Esophagus muscularis mucosa (tissue), 4 donors: ENCODE results near the gene PEX14. TPM values are rescaled to one million over a fixed set of nuclear protein-coding genes. Genes with fewer than 3 reads are reported as not detected.

Experiments used
- DNase-seq: peaks from one replicate; pipeline ENCODE4 v3.0.0-alpha.2; 2017; ENCODE audit errors: extremely low spot score
- H3K27ac ChIP-seq, 4 donors: fragments of 200-600 bp; sonication (generic); replicated peaks in 1 of 4; 1 replicate in 3 of 4; 2 replicates in 1 of 4; pipeline ENCODE4 v1.5.1; 2016 to 2019; ENCODE audit warnings: mild to moderate bottlenecking in 1 of 4
- H3K27me3 ChIP-seq, 4 donors: fragments of 200-600 bp; sonication (generic); one replicate each; pipeline versions ENCODE4 v1.5.1 to v1.6.0; 2016 to 2019
- H3K36me3 ChIP-seq, 4 donors: fragments of 200-600 bp; sonication (generic); one replicate each; pipeline ENCODE4 v1.5.1; 2016 to 2019
- H3K4me1 ChIP-seq, 4 donors: fragments of 200-600 bp; sonication (generic); one replicate each; pipeline ENCODE4 v1.5.1; 2016 to 2019
- H3K4me3 ChIP-seq, 4 donors: fragments of 200-600 bp; sonication (generic); 1 replicate in 2 of 4; 2 replicates in 2 of 4; pipeline ENCODE4 v1.5.1; 2016 to 2019; ENCODE audit warnings: mild to moderate bottlenecking in 4 of 4, moderate library complexity in 1 of 4
- H3K9me3 ChIP-seq, 4 donors: fragments of 200-600 bp; sonication (generic); 1 replicate in 3 of 4; 2 replicates in 1 of 4; pipeline ENCODE4 v1.5.1; 2016 to 2019
- CTCF ChIP-seq, 3 experiments: fragments of 200-600 bp in 2 of 3; fragments of 450-650 bp in 1 of 3; sonication (generic) in 2 of 3; IDR thresholded peaks; one replicate each; pipeline ENCODE4 v1.5.1; 2017 to 2019; ENCODE audit warnings: antibody characterized with exemption in 3 of 3, mild to moderate bottlenecking in 2 of 3, moderate library complexity in 1 of 3
- EP300 ChIP-seq: sonication (generic); formaldehyde crosslinking; IDR thresholded peaks from one replicate; pipeline ENCODE4 v1.6.1; 2017; ENCODE audit warnings: antibody characterized with exemption
- POLR2A ChIP-seq: fragments of 450-650 bp; IDR thresholded peaks from one replicate; pipeline ENCODE4 v1.6.1; 2017; ENCODE audit warnings: antibody characterized with exemption, moderate library complexity, mild to moderate bottlenecking, low read depth
- POLR2AphosphoS5 ChIP-seq, 2 donors: sonication (generic); formaldehyde crosslinking; IDR thresholded peaks; one replicate each; pipeline ENCODE4 v1.6.1; 2017; ENCODE audit warnings: antibody characterized with exemption in 2 of 2
- WGBS: methylation state at CpG from one replicate; pipeline ENCODE4 v1.1.5; 2018; 5-methylcytosine and 5-hydroxymethylcytosine counted together
- intact Hi-C: fragments of 100-400 bp; cut with DNase I; formaldehyde crosslinking; loops from one replicate; pipeline ENCODE4 v1.15.1; 2023
- total RNA-seq, 4 donors: library from RNA; depleted of rRNA; stranded (reverse); fragments of >200 nt; gene quantifications; one replicate each; pipeline versions ENCODE4 v1.1.0 to v1.2.1, GENCODE V29; 2016

The PEX14 gene
- total RNA-seq, 4 donors from 2014 or later: 16.2 to 24.2 (median 20.1) TPM

GRCh38 chr1:10661453-10661852 lies 186.7 kb downstream of the PEX14 start:
- peaks cover 38 to 84% (median 74%) of the 10 kb centered on the region in 4 donors for H3K4me1 ChIP-seq
- no peaks in the 10 kb centered on the region for H3K9me3 ChIP-seq
- no peak overlapping the region for H3K4me3 ChIP-seq
- intact Hi-C loops: no loop called here
- H3K36me3 ChIP-seq: peaks cover 9 to 64% (median 30%) of the 10 kb centered on the region in 4 donors
- no peak for DNase-seq
- 89% methylated on average over 5 of the region's 5 CpGs for WGBS
- no peaks in the 10 kb centered on the region for H3K27me3 ChIP-seq
- peak overlapping the region in 1 of 4 donors; percentile 62 for H3K27ac ChIP-seq
- TF ChIP-seq POLR2AphosphoS5 (IDR thresholded peaks at IDR 0.05) (no peak), POLR2A (no peak), CTCF (IDR thresholded peaks at IDR 0.05) (no peak), EP300 (no peak)

GRCh38 chr1:10662090-10662688 lies 187.4 kb downstream of the PEX14 start:
- H3K9me3 ChIP-seq: no peaks in the 10 kb centered on the region
- 94% methylated on average over 8 of the region's 8 CpGs for WGBS
- no peaks in the 10 kb centered on the region for H3K27me3 ChIP-seq
- intact Hi-C loops: no loop called here
- no peak overlapping the region for H3K4me3 ChIP-seq
- DNase-seq: no peak
- peaks cover 9 to 57% (median 30%) of the 10 kb centered on the region in 4 donors for H3K36me3 ChIP-seq
- peaks cover 45 to 84% (median 74%) of the 10 kb centered on the region in 4 donors for H3K4me1 ChIP-seq
- peak overlapping the region; percentile 86 to 96 (median 91) for H3K27ac ChIP-seq
- no peak for TF ChIP-seq CTCF (IDR thresholded peaks at IDR 0.05)
- no peak for TF ChIP-seq EP300
- TF ChIP-seq POLR2A: no peak
- TF ChIP-seq POLR2AphosphoS5 (IDR thresholded peaks at IDR 0.05): no peak

GRCh38 chr1:10662824-10663677 lies 188.3 kb downstream of the PEX14 start:
- peak overlapping the region in 3 of 4 donors; percentile 8 to 22 (median 14) for H3K4me3 ChIP-seq
- 47% methylated on average over 14 of the region's 26 CpGs for WGBS
- H3K4me1 ChIP-seq: peaks cover 54 to 84% (median 74%) of the 10 kb centered on the region in 4 donors
- peak overlapping the region; percentile 86 to 96 (median 91) for H3K27ac ChIP-seq
- no peak for DNase-seq
- no peak for TF ChIP-seq EP300
- TF ChIP-seq POLR2AphosphoS5 (IDR thresholded peaks at IDR 0.05): no peak
- no peak for TF ChIP-seq POLR2A
- no peak for TF ChIP-seq CTCF (IDR thresholded peaks at IDR 0.05)
- H3K27me3 ChIP-seq: no peaks in the 10 kb centered on the region
- intact Hi-C loops: no loop called here
- peaks cover 9 to 48% (median 30%) of the 10 kb centered on the region in 4 donors for H3K36me3 ChIP-seq
- no peaks in the 10 kb centered on the region for H3K9me3 ChIP-seq

- intact Hi-C loops: no loop called here
- Histone ChIP-seq H3K4me1 (peaks cover 57 to 84% (median 74%) of the 10 kb centered on the region in 4 donors), H3K9me3 (no peaks in the 10 kb centered on the region), H3K4me3 (peak overlapping the region in 3 of 4 donors; percentile 8 to 22 (median 14)), H3K27ac (peak overlapping the region; percentile 86 to 96 (median 91)), H3K36me3 (peaks cover 9 to 42% (median 27%) of the 10 kb centered on the region in 4 donors), H3K27me3 (no peaks in the 10 kb centered on the region)
- 41% methylated on average over 7 of the region's 15 CpGs for WGBS
- DNase-seq: no peak
- no peak for TF ChIP-seq POLR2A
- peak; percentile 61 to 87 for TF ChIP-seq POLR2AphosphoS5 (IDR thresholded peaks at IDR 0.05)
Observed at GRCh38 chr1:10663678-10664035, 188.9 kb downstream of the PEX14 start.

GRCh38 chr1:10664251-10664650 lies 189.5 kb downstream of the PEX14 start:
- no peak for DNase-seq
- Histone ChIP-seq H3K4me3 (no peak overlapping the region), H3K9me3 (no peaks in the 10 kb centered on the region), H3K27ac (peak overlapping the region; percentile 86 to 96 (median 91)), H3K4me1 (peaks cover 62 to 84% (median 74%) of the 10 kb centered on the region in 4 donors), H3K27me3 (no peaks in the 10 kb centered on the region), H3K36me3 (peaks cover 7 to 36% (median 21%) of the 10 kb centered on the region in 4 donors)
- WGBS: 51% methylated on average over 13 of the region's 15 CpGs
- TF ChIP-seq POLR2AphosphoS5 (IDR thresholded peaks at IDR 0.05) (peak in 1 of 2 donors; percentile 45), CTCF (IDR thresholded peaks at IDR 0.05) (no peak), EP300 (no peak), POLR2A (no peak)
- intact Hi-C loops: no loop called here
